CD4-positive, alpha-beta T cell treated with Interleukin-17A for 4 hours (primary cell): ENCODE data around the gene TAS1R2.
A peak's percentile ranks its signal among the peaks of the same experiment; 100 is the strongest.
"Not testable (repeated sequence)": the region's sequence is repeated elsewhere in the genome, so short reads cannot be mapped to it uniquely, and the experiment has no call there.

Experiments used
- DNase-seq: peaks from one replicate; pipeline ENCODE4 v3.0.0-alpha.2; 2020; ENCODE audit warnings: mixed read lengths

The TAS1R2 gene

DNA sequence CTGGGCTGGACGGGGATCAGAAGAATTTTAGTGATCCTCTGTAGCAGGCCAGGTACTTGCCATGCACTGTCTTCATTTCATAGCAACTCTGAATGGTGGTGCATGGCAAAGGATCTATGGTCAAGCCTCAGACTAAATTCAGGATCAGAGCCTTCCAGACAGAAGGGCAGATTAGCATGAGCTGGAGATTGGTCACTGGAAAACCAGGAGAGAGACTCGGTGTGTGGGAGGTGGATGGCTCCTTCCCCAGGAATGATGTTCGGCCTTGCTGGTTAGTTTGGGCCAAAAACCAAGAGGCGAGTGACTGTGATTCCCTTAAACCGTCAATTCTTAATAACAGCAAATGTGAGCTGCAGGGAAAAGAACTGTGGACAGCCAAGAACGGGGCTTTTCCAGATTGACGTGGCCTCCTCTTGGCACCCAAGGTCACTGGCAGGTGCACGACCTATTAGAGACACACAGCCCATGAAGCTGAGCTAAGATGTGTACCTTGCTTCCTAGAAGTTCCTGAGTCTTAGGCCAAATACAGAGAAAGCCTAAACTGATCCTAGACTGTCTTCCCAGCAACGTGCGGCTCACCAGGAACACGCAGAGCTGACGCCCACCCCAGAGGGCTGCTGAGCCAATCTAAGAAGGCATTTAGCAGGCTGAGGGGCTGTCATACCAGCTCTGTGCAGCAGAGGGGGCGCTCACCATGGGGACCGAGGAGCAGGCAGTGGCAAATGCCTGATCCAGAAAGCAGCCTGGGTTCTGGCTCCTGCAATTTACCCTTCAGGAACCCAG, 24.4 kb upstream of the TAS1R2 start:
- DNase-seq, result peak; percentile 81

DNA sequence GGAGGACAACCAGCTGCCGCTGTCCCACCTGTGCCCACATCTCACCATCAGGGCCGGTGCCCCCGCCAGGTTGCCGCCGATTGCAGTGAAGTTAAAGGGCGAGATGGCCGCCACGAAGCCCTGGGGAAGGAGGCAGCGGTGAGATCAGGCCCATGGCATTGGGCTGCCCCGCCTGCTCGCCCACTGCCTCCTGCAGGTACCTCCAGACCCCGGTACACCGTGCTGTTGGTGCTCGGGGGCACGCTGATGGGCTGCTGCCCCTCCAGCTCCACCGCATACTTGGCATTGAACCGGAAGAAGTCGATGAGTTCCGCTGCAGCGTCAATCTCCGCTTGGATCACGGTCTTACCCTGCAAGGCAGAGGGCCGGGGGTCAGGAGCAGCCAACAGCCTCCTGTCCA, 23.6 kb upstream of the TAS1R2 start:
- DNase-seq, result no peak

DNA sequence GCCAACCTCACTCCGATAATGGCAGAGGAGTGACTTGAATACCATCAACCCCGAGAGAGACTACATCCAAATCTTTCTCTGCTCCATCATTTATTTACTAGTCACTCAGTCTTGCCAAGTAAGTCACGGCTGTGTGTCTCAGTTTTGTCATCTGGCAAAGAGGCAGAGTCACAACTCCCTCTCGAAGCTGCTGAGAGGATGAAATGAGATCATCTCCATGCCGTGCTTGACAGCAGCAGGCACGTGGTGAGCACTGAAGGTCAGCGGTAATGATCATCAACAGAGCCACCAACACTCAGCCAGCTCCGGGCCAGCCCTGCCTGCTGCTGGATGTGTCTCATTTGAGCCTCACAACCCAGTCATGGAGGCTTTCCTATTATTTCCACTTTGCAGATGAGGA, 23.0 kb upstream of the TAS1R2 start:
- no peak for DNase-seq

DNA sequence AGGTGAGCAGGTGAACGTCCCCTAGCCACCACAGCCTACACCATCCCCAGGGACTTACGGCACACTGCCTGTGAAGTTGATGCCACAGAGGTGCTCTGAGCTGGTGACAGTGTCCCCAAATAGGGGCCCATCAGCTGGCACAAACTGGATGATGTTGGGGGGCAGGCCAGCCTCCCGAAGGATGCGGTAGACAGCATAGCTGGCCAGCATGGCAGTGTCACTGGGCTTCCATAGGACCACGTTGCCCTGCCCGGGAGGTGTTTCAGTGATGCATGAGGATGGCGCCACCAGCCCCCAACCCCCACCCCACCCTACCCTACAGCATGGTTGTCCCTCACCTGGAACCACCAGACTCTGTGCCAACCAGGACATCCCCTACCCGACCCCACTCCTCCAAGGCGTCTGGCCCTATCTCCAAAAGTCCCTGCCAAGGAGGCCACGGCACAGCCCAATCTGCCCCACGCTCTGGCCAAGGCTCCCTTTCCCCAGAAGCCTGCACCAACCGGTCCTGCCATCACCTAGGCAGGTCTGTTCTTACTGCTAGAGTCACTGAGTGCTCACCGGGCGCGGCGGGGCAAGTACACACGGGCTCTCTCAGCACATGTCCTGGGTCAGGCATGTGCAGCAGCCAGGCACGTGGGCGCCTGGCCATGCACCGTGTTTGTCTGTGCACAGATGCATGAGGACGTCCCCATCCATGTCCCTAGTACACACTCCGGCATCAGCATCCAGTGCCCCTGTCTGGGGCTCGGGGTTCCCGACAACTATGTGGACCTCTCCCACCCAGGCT, 22.4 kb upstream of the TAS1R2 start:
- DNase-seq, result no peak

DNA sequence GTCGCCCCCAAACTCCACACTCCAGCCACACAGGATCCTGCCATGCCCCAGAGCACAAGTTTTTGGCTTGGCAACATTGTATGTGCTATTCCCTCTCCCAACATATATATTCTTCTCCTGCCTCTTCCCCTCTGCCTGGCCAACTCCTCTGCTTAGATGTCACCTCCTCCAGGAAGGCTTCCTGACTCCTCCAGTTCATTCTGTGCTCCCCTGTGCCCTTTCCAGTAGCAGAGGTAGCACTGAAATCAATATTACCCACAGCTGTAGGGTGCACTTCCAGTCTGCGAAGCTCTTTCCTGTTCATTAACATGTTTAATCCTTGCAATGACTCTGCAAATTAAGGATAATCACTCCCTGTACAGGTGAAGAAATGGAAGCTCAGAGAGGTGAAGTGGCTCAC, 21.7 kb upstream of the TAS1R2 start:
- DNase-seq, result no peak

DNA sequence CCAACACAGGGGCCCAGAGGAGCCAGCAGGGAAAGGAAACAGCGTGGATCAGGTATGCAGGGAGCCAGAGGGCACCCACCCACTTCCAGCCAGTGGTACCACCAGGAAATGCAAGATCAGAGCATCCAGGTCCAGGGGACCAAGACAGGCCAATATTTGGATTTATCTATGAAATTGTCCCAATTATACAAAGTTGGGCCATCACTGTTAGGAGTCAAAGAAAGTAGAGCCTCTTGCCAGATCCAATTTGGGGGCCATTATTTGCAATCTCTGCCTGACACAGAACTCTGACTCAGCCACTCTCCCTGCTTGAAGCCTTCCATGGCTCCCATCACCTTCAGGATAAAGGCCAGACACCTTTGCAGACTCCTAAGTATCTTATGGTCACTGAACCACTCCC, 21.1 kb upstream of the TAS1R2 start:
- DNase-seq, result no peak

DNA sequence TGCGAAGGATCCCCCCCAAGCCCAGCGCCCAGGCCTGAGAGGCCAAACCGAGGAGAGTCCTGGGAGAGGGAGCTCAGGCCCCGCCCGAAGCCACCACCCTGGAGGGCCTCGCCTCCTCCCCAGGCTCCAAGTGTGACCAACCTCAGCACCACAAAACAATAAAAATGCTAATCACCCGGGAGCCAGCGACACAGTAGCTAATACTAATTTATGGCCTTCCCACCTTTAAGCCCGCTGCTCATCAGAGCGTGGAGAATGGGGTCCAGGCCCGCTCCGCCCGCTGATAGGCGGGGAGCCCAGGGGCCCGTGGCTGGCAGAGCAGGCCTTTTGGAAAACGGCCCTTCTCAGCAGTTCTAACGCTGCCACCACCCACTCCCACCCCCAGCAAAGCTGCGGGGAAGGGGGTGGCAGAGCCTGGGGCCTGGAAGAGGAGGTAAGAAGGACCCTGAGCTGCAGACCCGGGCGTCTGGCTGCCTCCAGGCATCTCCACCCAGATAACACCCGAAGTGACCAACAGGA, 20.4 kb upstream of the TAS1R2 start:
- no peak for DNase-seq

DNA sequence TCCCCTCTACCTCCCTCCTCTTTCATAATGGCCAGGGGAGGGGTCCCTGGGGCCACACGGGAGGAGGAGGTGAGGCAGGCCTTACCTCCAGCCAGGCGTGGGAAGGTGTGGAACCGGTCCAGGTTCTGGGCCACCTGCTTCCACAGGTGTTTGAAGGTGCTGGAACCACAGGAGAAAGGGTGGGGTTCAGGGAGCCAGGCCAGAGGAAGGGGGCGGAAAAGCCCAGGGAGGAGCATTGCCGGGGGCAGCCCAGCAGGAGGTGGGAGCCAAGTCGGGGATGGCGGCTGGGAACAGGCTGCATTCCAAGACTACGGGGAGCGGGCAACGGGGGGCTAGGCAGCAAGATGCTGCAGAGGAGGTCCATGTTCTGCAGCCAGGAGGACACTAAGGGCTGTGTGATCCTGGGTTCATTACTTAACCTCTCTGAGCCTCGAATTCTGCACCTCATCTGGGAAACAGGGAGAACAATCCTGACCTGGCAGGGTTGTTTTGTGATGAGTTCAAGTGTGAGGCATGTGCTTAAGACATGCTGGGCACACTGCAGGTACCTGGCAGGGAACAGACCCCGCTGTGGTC, 19.8 kb upstream of the TAS1R2 start:
- no peak for DNase-seq

DNA sequence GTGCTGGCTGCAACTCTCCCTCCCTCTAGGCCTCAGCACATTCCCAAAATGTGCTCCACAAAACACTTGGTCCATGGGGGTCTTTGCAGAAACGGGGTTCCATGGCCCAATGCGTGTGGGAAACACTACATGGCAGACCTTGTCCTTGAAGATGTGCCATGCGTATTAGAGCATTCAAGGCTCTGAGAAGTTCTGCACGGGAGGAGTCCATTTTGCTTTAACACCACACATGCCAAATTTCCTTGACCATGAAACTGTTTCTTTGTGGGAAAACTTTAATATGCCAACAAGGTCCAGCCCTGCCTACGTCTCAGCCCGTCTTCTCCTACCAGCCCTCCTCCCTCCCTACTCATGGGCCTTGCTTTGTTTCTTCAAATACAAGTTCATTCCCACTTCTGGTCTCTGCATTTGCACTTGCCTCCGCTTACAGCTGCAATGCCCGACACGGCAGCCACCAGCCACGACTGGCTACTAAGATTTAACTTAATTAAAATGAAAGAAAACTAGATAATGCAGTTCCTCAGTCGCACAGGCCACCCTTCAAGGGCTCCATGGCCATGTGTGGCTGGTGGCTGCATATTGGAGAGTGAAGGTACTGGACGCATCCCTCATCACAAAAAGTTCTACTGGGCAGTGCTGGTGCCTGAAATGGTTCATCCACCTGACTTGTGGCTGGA, 19.2 kb upstream of the TAS1R2 start:
- DNase-seq, result no peak

DNA sequence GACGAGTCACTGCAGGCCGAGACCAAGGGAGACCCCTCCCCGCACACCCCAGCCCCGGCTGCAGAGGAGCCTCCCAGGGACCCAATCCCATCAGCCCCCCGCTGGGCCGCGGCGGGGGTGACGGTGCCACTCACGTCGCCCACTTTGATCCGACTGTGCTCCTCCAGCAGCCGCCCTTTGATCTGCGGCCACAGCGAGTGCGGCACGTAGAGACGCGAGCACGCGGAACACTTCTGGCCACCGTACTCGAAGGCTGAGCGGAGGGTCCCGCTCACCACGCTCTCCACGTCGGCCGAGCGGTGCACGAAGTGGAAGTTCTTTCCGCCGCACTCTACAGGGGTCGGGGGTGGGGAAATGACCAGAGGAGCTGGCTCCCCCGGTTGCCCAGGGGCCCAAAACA, 17.8 kb upstream of the TAS1R2 start:
- DNase-seq, result no peak

DNA sequence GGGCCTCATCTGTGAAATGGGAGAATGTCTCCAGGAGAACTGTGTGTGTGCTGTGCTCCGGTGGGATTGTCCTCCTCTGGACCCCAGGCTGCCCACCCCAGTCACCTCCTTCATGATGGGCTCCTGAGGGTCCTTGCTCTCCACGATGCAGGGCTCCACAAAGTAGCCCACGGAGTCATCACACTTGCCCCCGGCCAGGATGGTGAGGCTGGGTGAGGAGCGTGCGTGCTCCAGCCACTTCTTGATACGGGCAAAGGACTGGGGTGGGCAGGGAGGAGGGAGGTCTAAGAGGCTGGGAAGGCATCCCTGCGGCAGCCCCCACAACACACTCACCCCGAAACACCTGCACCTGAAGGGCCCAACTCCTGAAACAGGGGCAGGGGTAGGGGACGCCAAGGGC, 16.8 kb upstream of the TAS1R2 start:
- no peak for DNase-seq

DNA sequence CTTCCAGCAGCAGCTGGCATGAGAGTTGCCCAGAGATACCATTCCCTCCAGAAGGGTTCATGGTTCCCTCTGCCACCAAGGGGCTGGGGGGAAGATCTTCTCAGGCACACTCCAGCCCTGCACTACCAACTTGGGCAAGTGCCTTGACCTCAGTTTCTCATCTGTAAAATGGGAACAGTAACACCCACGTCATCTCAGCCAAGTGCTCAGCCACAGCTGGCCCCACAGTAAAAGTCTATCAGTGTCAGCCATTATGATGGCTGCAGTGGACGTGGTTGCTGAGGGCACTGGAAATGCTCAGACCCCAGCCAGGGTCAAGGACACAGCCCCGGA, 16.3 kb upstream of the TAS1R2 start:
- no peak for DNase-seq

DNA sequence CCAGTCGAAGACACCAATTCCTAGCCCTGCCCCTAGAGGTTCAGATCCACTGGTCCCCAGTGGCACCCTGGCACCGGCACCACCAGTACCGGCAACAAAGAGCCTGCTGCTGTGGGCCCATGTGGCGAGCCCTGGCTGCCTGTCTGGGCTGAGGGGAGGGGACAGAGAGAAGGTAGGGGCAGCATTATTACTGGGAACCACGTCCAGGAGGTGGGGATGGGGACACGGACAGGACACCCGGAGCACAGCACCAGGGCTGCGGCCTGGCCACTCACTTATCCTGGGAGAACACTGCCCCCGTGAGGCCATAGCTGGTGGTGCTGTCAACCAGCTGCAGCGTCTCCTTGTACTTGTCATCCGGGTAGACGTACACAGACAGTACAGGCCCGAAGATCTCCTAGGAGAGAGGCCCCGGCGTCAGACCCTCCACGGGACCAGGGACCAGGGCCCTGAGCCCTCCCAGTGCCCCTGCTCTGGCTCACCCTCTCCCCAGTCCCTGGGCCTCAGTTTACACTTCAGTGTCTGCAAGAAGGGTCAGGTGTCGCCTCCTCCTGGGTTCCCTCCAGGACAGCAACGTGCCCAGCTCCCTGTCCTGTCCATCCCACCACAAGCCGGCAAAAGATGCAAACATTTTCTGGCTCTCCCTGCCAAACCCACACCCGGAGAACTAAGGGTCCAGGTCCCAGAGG, 15.8 kb upstream of the TAS1R2 start:
- DNase-seq, result peak; percentile 71

DNA sequence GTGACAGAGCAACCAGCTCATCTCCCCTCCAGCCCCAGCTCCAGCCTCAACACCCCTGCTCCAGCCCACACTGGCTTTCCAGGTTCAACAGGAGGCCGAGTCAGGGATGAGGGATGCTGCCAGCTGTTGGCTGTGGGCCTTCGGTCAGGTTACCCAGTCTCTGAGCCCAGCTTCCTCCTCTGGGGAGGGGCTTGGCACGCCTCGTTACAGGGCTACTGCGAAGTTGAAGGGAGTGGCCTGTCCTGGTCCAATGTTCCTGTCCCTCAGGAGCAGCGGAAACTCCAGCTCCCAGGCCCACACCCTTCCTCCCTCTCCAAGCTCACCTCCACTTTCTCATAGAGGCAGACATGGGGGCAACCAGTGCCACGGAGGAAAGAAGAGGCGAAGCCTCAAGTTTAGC, 15.1 kb upstream of the TAS1R2 start:
- DNase-seq, result no peak

DNA sequence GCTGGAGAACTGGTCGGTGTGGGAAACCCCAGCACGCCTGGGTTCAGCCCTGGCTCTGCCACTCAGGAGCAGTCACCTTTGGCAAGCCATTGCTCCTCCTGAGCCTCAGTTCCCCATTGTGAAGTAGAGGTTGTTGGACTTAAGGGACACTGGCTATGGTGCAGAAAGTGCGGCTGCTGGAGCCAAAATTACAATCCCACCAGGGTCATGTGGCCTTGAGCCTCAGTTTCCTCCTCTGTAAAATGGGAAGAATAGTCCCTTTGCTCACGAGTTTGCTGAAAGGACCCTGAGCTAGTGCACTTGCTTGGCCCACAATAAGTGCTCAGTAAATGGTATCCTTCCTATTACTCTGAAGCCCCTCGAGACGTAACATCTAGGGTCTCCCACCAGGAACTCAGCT, 14.6 kb upstream of the TAS1R2 start:
- no peak for DNase-seq

DNA sequence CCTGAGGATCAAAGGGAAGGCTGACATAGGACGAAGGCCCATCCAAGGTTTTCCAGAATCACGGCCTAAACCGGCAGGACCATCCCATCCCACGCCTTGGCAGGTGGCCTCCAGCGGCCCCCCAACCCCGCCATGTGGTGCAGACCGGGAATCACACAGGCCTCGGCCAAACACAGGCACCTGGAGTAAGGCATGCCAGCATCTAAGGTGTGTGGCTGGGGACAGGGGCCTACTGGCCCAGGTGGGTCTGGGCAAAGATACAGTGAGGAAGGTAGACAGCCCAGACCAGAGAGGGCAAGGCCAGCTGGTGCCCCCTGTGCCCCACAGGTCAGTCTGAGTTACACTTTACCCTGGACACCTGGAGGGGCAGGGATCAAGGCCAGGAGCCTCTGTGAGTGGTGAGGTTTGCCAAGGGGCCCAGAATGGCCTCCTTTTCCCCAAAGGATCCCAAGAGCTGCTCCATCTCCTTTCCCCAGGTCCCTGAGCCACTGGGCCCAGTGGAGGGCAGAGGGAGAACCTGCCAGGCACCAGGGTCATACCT, 12.7 kb upstream of the TAS1R2 start:
- DNase-seq, result no peak

DNA sequence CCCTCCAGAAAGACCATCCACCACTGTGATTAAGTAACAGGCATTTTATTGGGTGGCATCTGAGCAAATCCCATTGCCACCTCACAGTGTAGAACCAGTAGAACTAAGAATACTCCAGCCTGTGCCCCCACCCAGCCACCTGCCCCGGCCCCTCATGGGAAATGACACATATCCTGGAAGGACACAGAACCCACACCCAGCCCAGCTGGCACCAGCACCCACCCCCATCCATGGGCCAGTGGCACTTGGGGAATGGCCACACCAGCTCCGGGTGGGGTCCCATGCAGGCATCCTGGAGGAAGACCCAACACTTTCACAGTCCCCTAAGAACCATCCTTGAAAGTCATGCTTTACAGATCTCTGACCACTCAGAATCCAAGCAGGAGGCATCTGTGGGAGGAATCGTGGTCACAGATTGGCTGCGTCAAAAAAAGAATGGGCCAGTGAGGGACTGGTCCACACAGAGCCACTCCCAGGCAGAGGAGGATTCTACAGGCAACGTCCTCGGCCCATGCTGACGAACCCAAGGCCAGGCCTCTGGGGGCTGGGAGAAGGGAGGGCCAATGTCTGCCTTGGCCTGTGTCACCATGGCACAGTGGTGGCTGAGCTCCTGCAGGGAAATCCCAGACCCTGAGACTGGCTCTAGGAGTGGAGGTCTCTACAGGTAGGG, 12.1 kb upstream of the TAS1R2 start:
- DNase-seq, result no peak

DNA sequence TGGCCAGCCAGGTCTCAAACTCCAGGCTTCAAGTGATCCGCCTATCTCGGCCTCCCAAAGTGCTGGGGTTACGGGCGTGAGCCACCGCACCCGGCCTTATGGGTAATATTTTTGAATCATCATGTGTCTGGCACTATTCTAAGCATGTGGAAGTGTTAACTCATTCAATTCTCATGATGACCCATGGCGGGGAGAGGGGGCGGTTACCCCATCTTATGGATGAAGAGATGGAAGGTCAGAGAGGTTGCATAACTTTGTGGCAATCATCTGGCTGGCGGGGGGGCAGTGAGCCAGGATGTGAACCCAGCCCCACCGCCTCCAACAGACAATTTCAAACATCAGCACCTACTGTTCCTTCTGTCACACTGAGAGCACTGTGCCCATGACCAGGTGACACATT, 11.5 kb upstream of the TAS1R2 start:
- no peak for DNase-seq

DNA sequence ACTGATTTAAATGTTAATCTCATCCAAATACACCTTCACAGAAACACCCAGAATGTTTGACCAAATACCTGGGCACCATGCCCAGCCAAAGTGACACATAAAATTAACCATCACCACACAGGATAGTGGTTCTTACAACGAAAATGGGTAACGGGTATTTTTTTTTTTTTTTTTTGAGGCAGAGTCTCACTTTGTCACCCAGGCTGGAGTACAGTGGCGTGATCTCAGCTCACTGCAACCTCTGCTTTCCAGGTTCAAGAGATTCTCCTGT, 11.1 kb upstream of the TAS1R2 start:
- not testable (repeated sequence) for DNase-seq

DNA sequence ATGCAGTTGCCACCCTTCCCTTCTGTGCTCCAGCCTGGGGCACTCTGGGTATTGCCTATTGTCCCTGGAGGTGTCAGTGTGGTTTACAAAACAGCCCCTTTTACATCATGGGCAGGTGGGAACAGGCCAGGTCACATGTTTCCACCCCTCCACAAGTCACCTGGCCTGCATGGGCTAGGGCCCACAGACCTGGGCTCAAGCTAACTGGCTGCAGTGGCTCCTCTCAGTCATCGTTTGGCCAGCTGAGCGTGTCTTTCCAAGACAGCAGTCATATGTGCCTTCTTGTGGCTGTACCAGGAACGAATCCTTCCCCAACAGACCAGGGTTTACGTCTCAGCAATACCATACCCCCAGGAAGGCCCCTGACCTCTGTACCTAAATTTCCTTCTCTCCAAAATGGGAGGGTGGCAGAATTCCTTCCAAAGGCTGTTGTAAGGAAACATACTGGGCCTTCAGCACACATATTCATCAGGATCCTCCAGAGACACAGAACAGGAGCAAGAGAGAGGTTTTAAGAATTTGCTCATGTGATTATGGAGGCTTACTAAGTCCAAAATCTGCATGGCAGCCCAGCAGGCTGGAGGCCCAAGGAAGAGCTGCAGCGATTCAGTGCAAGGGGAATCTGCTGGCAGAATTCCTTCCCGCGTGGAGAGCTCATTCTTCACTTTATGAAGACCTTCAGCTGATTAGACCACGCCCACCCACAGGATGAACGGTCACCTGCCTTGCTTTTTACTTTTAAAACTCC, 10.6 kb upstream of the TAS1R2 start:
- DNase-seq, result no peak

DNA sequence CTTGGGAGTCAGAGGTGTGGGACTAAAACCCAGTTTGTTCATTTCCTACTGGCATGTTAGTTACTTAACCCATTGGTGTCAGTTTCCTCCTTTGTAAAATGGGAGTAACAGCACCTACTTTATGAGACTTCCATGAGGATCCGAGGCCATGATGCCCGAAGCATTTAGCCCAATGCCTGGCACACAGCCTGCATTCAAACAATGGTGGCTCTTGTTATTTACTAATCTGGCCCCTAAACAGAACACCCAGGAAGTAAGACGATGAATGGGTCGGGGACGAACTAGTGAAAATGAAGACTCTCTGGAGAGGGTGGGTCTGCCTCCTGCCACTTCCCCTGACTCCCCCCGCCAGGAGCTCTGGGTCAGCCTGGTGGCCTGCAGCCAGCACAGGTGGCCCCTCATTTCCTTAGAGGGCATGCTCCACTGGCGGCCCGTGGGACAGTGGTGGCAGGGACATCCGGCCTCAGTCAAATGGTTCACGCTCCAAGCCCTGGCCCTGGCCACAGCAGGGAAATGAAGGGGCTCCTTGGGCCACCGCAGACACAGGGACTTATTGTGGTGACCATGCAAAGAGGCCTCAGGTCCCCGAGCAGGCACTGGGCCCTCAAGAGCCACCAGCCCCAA, 9.5 kb upstream of the TAS1R2 start:
- no peak for DNase-seq
